Panc1 (cell line): ENCODE data around the gene PHF2.

Experiments
- CTCF ChIP-seq: fragments of 450-650 bp; IDR thresholded peaks from 2 replicates; pipeline ENCODE4 v1.5.1; 2017; ENCODE audit warnings: mild to moderate bottlenecking
- REST ChIP-seq, 2 experiments: IDR thresholded peaks; 2 replicates each; pipeline ENCODE4 v1.6.1; 2011 to 2012; ENCODE audit warnings: low read depth in 2 of 2, control low read depth in 1 of 2, low read length in 1 of 2, mild to moderate bottlenecking in 1 of 2, moderate library complexity in 1 of 2; ENCODE audit not compliant: insufficient read depth in 1 of 2
- SIN3A ChIP-seq: IDR thresholded peaks from 2 replicates; pipeline ENCODE4 v1.6.1; 2012; ENCODE audit warnings: low read depth, mild to moderate bottlenecking, low read length, moderate library complexity, borderline replicate concordance; ENCODE audit not compliant: insufficient read depth
- TCF7L2 ChIP-seq: IDR thresholded peaks from 2 replicates; pipeline ENCODE4 v1.6.1; 2011; ENCODE audit warnings: mild to moderate bottlenecking, low read depth, low read length, inconsistent platforms

- no peak for TF ChIP-seq CTCF
- TF ChIP-seq SIN3A, result no peak
- TF ChIP-seq TCF7L2, result no peak
- no peak for TF ChIP-seq REST (IDR thresholded peaks at IDR 0.05; ENCODE audit: insufficient read depth in 1 of 2, low read depth in 2 of 2, low read length in 1 of 2)
These were observed 85.7 kb downstream of the PHF2 start for GRCh38 chr9:93662016-93662638.
